GM12874 (cell line): Measurements from ENCODE around the gene TBC1D16.

Experiments
- TF ChIP-seq, protein P1 (sequence below): IDR thresholded peaks from 2 replicates; pipeline ENCODE4 v1.5.1; 2011; ENCODE audit warnings: low read depth, mild to moderate bottlenecking, control low read depth, low read length, moderate library complexity; ENCODE audit not compliant: insufficient read depth

TBC1D16 gene

DNA sequence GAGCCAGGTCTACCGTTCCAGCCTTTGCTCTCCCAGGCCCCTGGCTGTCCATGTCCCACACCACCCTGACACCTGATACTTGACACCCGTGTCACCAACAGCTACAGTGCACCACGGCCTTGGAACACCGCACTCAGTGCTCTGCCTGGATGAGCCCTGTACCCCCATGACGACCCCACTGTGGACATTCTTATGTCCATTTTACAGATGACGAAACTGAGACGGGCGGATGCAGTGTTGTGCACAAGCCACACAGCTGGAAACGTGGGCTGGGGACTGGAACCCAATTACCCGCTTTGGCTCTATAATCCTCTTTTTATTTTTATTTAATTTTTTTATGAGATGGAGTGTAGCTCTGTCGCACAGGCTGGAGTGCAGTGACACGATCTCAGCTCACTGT lies 112.9 kb downstream of the TBC1D16 start:
- TF ChIP-seq, protein P1, sequence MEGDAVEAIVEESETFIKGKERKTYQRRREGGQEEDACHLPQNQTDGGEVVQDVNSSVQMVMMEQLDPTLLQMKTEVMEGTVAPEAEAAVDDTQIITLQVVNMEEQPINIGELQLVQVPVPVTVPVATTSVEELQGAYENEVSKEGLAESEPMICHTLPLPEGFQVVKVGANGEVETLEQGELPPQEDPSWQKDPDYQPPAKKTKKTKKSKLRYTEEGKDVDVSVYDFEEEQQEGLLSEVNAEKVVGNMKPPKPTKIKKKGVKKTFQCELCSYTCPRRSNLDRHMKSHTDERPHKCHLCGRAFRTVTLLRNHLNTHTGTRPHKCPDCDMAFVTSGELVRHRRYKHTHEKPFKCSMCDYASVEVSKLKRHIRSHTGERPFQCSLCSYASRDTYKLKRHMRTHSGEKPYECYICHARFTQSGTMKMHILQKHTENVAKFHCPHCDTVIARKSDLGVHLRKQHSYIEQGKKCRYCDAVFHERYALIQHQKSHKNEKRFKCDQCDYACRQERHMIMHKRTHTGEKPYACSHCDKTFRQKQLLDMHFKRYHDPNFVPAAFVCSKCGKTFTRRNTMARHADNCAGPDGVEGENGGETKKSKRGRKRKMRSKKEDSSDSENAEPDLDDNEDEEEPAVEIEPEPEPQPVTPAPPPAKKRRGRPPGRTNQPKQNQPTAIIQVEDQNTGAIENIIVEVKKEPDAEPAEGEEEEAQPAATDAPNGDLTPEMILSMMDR = no peak

DNA sequence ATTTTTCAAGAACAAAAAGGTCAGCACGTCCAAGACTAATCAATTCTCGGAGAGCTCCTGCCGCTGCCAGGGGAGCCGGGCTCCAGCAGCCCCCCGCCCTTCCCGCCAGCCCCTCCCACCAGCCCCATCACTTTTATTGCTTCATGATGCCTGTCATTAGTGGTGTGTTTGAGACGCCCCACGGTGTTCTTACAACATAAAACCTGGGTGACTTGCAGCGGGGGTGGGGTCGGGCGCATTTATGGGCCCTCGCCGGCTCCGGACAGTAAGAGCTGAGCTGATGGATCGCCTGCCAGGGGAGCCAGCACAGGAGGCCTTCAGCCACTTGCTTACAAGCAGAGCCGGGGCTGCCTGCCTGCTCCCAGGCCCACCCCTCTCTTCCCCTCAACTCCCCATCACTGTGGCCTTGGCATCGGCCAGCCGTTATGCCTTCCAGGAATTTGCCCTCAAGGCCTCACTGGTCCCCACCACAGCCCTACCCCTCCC lies 113.5 kb downstream of the TBC1D16 start:
- TF ChIP-seq, protein P1 = no peak

DNA sequence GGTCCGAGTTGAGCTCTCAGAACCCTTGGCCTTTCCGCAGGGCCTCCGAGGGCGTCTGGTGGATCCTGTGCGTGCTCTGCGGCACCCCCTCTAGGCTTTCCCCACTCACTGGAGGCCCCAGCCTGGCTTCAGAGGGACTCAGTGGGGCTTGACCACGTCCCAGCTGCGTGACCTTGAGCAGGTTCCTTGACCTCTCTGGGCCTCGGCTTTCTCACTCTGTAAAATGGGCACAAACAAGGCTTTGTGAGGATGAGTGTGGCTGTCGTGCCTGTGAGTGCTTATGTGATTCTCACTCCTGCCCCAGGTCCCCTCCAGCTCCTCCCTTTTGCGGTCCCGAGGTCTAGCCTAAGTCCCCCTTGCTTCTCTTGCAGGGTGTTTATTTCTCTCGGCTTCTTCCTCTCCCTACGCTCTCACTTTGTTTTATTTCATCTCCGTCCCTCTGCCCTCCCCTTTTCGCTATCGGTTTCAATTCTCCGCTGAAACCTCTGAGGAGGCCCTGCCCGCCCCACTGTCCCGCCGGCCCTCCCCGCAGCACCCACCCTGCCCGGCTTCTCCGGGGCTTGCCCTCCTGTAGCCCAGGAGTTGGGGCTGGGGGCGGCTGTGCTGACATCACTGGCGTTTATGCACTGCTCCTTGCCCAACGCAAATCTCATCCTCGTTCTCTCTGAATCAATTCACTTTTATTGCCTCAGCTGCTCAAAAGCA lies 114.1 kb downstream of the TBC1D16 start:
- TF ChIP-seq, protein P1 = no peak

DNA sequence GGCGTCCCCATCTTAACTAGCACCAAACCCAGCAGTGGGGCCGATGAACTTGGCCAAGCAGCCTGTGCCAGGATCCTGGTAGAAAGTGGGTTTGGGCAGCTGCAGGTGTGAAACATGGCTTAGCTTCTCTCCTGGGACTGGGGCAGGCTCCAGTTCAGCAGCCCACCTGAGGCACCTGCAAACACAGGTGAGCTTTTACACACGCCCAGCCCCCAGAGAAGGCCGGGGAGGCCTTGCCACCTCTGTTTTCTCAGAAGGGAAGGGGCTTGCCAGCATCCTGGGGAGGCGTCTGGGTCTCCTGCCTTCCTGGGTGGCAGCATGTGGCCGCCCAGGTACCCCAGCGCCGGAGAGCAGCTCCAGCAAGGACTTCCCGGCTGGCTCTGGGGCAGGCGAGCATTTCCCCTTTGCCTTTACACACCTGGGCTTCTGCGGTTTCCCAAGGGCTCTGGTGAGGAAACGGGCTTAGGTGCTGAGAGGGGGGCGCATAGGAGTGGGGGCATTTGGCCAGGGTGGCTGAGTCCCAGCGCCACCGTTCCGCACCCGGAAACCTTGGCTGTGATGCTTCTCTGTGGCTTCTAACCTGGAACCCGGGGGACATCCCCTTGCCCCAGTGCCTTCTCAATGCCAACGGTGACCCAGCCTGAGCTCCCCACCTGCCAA lies 114.8 kb downstream of the TBC1D16 start:
- TF ChIP-seq, protein P1 = no peak

DNA sequence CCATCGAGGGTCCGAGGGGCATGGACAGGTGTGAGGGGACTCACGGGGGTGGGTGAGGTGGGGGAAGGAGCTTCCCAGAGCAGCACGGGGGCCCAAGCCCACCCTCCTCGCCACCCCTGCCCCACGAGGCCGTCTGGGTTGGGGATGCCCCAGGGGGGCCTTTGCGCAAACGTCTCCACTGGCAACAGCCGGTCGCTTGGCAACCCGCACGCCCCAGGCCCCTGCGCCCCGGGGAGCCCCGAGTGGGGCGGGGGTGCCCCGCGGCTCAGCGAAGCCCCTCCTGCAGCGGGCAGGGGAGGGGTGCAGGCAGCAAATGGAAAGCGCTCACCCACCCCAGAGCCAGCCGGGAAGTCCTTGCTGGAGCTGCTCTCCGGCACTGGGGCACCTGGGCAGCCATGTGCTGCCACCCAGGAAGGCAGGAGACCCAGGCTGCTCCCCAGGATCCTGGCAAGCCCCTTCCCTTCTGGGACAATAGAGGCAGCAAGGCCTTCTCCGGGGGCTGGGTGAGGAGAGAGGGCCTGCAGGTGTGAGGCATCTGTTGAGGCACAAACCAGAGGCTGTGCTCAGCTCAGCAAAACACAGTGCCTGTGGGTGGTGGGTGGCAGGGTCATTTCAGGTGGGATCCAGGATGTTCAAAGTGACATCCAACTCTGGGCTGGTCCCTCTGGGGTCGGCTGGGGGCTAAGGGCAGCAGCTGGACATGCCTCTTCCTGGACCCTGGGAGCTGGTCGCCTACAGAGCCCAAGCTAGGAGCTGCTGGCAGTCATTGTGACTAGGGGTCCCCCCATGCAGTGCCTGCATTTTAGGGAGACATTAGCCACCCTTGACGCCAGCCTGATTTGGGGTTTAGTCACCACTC lies 115.6 kb downstream of the TBC1D16 start:
- TF ChIP-seq, protein P1 = no peak

DNA sequence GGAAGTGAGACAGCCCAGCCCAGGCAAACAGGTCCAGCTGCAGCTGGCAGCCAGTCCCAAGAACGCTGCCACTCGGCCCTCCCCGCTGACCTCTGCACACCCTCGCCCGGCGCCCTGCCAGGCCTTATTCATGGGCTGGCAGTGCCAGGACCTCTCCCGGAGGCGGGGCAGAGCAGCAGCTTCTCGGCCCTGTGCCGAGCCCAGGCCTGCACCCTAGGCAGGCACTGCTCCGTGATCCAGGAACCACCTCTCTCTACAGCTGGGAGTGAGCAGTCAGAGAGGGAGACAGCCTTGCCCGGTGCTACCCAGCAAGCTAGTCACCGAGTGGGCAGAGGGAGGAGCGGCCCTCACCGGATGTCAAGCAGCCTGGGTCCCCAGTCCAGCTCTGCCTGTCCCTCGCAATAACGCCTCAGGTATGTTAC lies 116.5 kb downstream of the TBC1D16 start:
- TF ChIP-seq, protein P1 = no peak
